ENCODE results near the gene EEF1G. TPM values are rescaled to one million over a fixed set of nuclear protein-coding genes. Genes with fewer than 3 reads are reported as not detected.

EEF1G gene
- total RNA-seq, 4 donors from 2014 or later: 337 to 1,276 (median 1,207) TPM

GRCh38 chr11:62512961-62513360 is 60.7 kb downstream of the EEF1G start:
- peak overlapping the region in 3 of 4 donors; percentile 22 to 85 (median 84) for H3K27ac ChIP-seq
- intact Hi-C loops (cut with DNase I; ENCODE audit: low total_unique reads): no loop called here
- TF ChIP-seq POLR2A (IDR thresholded peaks at IDR 0.05) (no peak), POLR2AphosphoS5 (IDR thresholded peaks at IDR 0.05) (no peak), EP300 (IDR thresholded peaks at IDR 0.05; ENCODE audit: low read depth) (no peak)
- TF ChIP-seq, protein P1, sequence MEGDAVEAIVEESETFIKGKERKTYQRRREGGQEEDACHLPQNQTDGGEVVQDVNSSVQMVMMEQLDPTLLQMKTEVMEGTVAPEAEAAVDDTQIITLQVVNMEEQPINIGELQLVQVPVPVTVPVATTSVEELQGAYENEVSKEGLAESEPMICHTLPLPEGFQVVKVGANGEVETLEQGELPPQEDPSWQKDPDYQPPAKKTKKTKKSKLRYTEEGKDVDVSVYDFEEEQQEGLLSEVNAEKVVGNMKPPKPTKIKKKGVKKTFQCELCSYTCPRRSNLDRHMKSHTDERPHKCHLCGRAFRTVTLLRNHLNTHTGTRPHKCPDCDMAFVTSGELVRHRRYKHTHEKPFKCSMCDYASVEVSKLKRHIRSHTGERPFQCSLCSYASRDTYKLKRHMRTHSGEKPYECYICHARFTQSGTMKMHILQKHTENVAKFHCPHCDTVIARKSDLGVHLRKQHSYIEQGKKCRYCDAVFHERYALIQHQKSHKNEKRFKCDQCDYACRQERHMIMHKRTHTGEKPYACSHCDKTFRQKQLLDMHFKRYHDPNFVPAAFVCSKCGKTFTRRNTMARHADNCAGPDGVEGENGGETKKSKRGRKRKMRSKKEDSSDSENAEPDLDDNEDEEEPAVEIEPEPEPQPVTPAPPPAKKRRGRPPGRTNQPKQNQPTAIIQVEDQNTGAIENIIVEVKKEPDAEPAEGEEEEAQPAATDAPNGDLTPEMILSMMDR (IDR thresholded peaks at IDR 0.05): no peak
- no peaks in the 10 kb centered on the region for H3K9me3 ChIP-seq
- WGBS, 2 donors (ENCODE audit: low coverage in 1 of 2): 88% methylated on average over 6 of the region's 8 CpGs; no CpG with 5 or more reads in 1 of the 2 donors
- in situ Hi-C loops (cut with MboI; ENCODE audit: low pct_ligation_motif_present in 1 of 4, low pct_unique_long_range_greater_than_20kb in 1 of 4, low sequenced_read_pairs in 3 of 4): no loop called here
- H3K4me1 ChIP-seq: peaks cover 11 to 28% (median 20%) of the 10 kb centered on the region in 4 donors
- H3K27me3 ChIP-seq: no peaks in the 10 kb centered on the region
- H3K4me3 ChIP-seq: no peak overlapping the region
- DNase-seq: no peak
- peaks cover 0 to 14% (median 3%) of the 10 kb centered on the region in 4 donors for H3K36me3 ChIP-seq

Small RNA genes lying within 50 kb of the gene (small RNA-seq; reads per million reads assigned to genes)
- gene AP001458.1 (0 reads per million in 4 donors), gene EEF1G (0 reads per million in 4 donors), gene MIR6747 (0 to 0.55 (median 0) reads per million in 4 donors)

Other genes starting within 250 kb of the EEF1G start
- gene ASRGL1, start 236.4 kb downstream of the EEF1G start, total RNA-seq: 10 to 100 TPM; 14.9 to 44.5 (median 35.6) TPM
- not detected for gene SCGB1A1, start 154.9 kb downstream of the EEF1G start, total RNA-seq
- gene AHNAK, start 27.1 kb downstream of the EEF1G start, total RNA-seq: 1,000 to 10,000 TPM in 1 of 4 donors, 100 to 1,000 TPM in 3; 561 to 1,032 (median 742) TPM
- gene TUT1, start 17.6 kb upstream of the EEF1G start, total RNA-seq: 10 to 100 TPM in 2 of 4 donors, 1 to 10 TPM in 2; 6.0 to 12.4 (median 9.8) TPM
- 10 to 100 TPM; 42.0 to 80.1 (median 62.1) TPM for gene MTA2, start 28.0 kb upstream of the EEF1G start, total RNA-seq
- 10 to 100 TPM; 35.0 to 61.1 (median 44.9) TPM for gene EML3, start 38.9 kb upstream of the EEF1G start, total RNA-seq
- gene ROM1, start 39.4 kb upstream of the EEF1G start, total RNA-seq: 1 to 10 TPM in 2 of 4 donors, not detected in 2; 5.3 to 5.6 TPM
- gene B3GAT3, start 48.1 kb upstream of the EEF1G start, total RNA-seq: 10 to 100 TPM; 28.0 to 47.4 (median 40.8) TPM
- gene GANAB, start 72.7 kb upstream of the EEF1G start, total RNA-seq: 100 to 1,000 TPM in 3 of 4 donors, 10 to 100 TPM in 1; 60.2 to 129 (median 120) TPM
- 10 to 100 TPM; 10.3 to 37.0 (median 18.4) TPM for gene INTS5, start 79.4 kb upstream of the EEF1G start, total RNA-seq
- 10 to 100 TPM; 12.5 to 53.7 (median 37.7) TPM for gene C11orf98, start 91.3 kb upstream of the EEF1G start, total RNA-seq
- 10 to 100 TPM in 1 of 4 donors, 1 to 10 TPM in 1, not detected in 2; 6.0 to 17.0 TPM for gene CSKMT, start 91.4 kb upstream of the EEF1G start, total RNA-seq
- 10 to 100 TPM in 3 of 4 donors, 1 to 10 TPM in 1; 6.4 to 26.2 (median 15.3) TPM for gene UQCC3, start 97.8 kb upstream of the EEF1G start, total RNA-seq
- gene LBHD1, start 98.4 kb upstream of the EEF1G start, total RNA-seq: 10 to 100 TPM in 2 of 4 donors, 1 to 10 TPM in 2; 7.5 to 16.1 (median 10.1) TPM
- gene UBXN1, start 105.2 kb upstream of the EEF1G start, total RNA-seq: 100 to 1,000 TPM; 129 to 219 (median 142) TPM
- 10 to 100 TPM in 1 of 4 donors, 1 to 10 TPM in 3; 8.2 to 24.7 (median 9.0) TPM for gene LRRN4CL, start 115.6 kb upstream of the EEF1G start, total RNA-seq
- 100 to 1,000 TPM in 1 of 4 donors, 10 to 100 TPM in 3; 61.7 to 155 (median 75.7) TPM for gene BSCL2, start 133.5 kb upstream of the EEF1G start, total RNA-seq
- under 1 TPM in 1 of 4 donors, not detected in 3; 0.64 TPM for gene GNG3, start 133.8 kb upstream of the EEF1G start, total RNA-seq
- gene HNRNPUL2, start 153.6 kb upstream of the EEF1G start, total RNA-seq: 100 to 1,000 TPM in 1 of 4 donors, 10 to 100 TPM in 3; 21.8 to 116 (median 59.6) TPM
- 10 to 100 TPM in 3 of 4 donors, 1 to 10 TPM in 1; 6.7 to 27.0 (median 17.0) TPM for gene TTC9C, start 154.6 kb upstream of the EEF1G start, total RNA-seq
- 10 to 100 TPM in 3 of 4 donors, 1 to 10 TPM in 1; 8.4 to 20.9 (median 14.0) TPM for gene ZBTB3, start 180.3 kb upstream of the EEF1G start, total RNA-seq
- 10 to 100 TPM in 2 of 4 donors, 1 to 10 TPM in 2; 1.2 to 28.5 (median 14.1) TPM for gene POLR2G, start 187.7 kb upstream of the EEF1G start, total RNA-seq
- 100 to 1,000 TPM in 1 of 4 donors, 10 to 100 TPM in 3; 18.9 to 234 (median 22.8) TPM for gene TAF6L, start 197.5 kb upstream of the EEF1G start, total RNA-seq
- 100 to 1,000 TPM in 2 of 4 donors, 10 to 100 TPM in 2; 65.9 to 112 (median 89.8) TPM for gene TMEM179B, start 213.5 kb upstream of the EEF1G start, total RNA-seq
- gene TMEM223, start 218.1 kb upstream of the EEF1G start, total RNA-seq: 10 to 100 TPM; 10.1 to 42.1 (median 29.6) TPM
- gene NXF1, start 231.5 kb upstream of the EEF1G start, total RNA-seq: 100 to 1,000 TPM in 1 of 4 donors, 10 to 100 TPM in 3; 38.2 to 134 (median 60.0) TPM

Data from transverse colon (tissue), 4 donors.